Measurements from ENCODE around the gene GMPR.
"Not testable (repeated sequence)": the region's sequence is repeated elsewhere in the genome, so short reads cannot be mapped to it uniquely, and the experiment has no call there.

The GMPR gene

DNA sequence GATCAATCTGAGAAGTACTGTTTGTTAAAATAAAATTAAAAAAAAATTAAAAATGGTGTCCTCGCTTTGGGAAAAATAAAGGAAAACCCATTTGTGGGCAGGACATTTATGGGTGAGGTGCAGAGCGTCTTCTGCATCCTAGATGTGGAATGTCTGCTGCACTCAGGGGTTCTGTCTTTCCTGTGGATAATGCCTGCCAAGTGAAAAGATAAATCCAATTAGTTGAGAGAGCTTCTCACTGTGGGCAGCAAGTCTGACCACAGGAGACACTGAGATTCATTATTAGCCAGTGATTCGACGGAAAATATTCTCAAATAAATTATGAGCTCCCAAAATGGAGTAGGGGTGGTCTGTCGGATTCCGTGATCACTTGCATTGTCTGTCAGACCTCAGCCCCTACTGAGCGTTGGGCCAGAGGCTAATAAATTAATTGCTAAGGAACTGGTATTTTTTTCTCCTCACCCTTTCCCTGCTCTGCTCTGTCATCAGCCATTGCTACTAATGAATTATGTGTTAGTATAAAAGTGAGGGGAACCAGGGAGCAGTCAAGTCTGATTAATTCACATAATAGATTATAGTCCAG lies 10.0 kb downstream of the GMPR start:
- no peak for DNase-seq (ENCODE audit: low read depth in 2 of 2)

- no peak for DNase-seq (ENCODE audit: low read depth in 2 of 2)
Measured at GRCh38 chr6:16249971-16250370, 11.6 kb downstream of the GMPR start.

DNA sequence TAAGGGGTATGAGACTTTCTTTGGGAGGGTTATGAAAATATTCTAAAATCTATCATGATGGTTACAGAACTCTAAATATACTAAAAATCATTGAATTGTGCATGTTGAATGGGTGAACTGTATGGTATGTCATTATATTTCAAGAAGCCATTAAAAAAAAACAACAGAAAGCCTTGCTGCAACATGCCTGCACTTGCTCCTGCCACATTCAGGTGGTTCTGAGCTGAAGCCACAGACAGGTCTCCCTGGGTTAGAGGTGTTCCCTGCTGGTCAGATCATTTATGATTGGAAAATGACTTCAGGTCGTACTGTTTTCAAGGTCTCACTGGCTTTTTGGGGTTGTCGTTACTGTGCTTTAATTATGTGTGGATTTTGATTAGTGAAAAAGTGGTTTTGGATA lies 13.3 kb downstream of the GMPR start:
- DNase-seq (ENCODE audit: low read depth in 2 of 2), result no peak

DNA sequence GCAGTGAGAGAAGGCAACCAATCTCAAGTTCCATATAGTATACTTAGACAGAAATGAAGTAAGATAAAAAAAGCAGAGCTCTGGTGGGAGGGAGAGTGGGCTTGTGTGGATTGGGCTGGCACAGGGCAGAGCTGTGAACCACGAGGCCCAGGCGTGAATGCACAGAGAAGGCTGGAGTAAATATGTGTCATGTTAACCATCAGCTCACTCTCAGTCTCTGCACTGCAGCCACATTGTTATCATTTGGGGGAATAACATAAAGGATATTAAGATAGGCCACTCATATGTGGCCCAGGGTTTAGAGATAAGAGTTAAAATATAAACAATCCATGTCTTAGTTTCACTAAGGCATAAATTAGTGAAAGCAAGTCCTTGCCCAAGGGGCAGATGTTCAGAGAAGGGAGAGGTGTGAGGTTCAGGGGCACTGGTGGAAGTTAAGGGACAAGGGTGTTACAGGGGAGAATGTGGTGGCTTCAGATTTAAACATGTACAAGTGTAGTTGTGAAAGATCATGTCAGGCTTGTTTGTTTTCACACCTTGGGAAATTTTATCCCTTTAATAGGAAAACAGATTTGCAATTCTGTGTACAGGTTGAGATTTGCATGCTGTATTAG lies 14.4 kb downstream of the GMPR start:
- no peak for DNase-seq (ENCODE audit: low read depth in 2 of 2)

DNA sequence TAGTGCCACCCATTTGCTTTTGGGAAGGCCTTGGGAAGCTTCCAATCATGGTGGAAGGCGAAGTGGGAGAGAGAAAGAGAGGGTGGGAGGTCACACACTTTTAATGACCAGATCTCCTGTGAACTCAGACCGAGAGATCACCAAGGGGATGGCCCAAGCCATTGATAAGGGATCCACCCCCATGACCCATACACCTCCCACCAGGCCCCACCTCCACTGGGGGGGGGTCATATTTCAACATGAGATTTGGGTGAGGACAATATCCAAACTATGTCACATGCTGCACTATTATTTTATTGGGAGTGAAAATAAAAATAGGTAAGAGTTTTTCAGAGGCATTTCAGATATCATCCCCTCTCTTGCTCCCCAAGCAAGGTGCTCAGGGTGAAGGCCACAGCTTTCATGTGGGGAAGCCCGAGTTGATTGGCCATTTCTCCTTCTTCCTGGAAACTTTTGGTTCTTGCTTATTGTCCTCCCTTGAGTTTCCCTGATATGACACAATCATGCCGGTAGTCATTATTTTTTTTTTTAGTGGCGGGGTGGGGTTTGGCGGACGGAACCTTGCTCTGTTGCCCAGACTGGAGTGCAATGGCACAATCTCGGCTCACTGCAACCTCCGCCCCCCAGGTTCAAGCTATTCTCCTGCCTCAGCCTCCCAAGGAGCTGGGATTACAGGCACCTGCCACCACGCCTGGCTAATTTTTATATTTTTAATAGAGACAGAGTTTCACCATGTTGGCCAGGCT lies 15.2 kb downstream of the GMPR start:
- DNase-seq (ENCODE audit: low read depth in 2 of 2), result no peak

DNA sequence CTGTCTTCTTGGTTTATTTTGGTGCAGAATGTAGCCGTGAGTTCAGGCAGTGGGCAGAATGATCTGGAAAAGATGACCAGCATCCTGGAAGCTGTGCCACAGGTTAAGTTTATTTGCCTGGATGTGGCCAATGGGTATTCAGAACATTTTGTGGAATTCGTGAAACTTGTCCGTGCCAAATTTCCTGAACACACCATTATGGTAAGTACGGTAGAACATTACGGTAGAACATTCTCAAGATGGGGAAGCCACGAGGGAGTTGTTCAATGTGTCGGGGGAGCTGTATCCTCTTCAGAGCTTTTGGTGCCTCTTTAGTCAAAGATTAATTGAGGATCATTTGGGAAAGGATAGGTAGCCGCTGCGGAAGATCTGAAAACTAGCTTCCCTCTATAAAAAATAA lies 16.1 kb downstream of the GMPR start:
- DNase-seq (ENCODE audit: low read depth in 2 of 2), result no peak

GRCh38 chr6:16256781-16257180 lies 18.4 kb downstream of the GMPR start:
- no peak for DNase-seq (ENCODE audit: low read depth in 2 of 2)

- DNase-seq (ENCODE audit: low read depth in 2 of 2), result no peak
Measured at GRCh38 chr6:16257999-16258708, 19.8 kb downstream of the GMPR start.

GRCh38 chr6:16258709-16259075 lies 20.3 kb downstream of the GMPR start:
- DNase-seq (ENCODE audit: low read depth in 2 of 2), result no peak

GRCh38 chr6:16259604-16260003 lies 21.2 kb downstream of the GMPR start:
- not testable (repeated sequence) for DNase-seq (ENCODE audit: low read depth in 2 of 2)

DNA sequence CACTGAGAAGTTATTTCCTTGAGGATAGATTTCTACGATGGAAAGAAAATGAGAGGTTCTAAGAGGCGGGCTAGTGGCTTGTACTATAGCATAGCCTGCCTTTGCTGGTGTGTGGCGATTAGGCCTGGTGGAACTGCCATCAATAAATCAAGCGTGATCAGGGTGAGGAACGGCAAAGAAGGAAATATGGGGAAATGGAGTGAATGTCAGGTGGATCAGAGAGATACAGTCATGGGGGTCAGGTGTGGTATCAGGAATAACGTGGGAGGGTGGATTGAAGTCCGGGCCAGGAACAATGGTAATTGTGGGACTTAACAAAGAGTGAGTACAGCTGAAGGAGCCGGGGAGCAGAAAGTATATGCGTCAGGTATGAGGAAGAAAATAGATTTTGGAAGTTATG lies 22.2 kb downstream of the GMPR start:
- DNase-seq (ENCODE audit: low read depth in 2 of 2), result not testable (repeated sequence)

- DNase-seq (ENCODE audit: low read depth in 2 of 2), result not testable (repeated sequence)
Measured at GRCh38 chr6:16262773-16263172, 24.4 kb downstream of the GMPR start.

DNA sequence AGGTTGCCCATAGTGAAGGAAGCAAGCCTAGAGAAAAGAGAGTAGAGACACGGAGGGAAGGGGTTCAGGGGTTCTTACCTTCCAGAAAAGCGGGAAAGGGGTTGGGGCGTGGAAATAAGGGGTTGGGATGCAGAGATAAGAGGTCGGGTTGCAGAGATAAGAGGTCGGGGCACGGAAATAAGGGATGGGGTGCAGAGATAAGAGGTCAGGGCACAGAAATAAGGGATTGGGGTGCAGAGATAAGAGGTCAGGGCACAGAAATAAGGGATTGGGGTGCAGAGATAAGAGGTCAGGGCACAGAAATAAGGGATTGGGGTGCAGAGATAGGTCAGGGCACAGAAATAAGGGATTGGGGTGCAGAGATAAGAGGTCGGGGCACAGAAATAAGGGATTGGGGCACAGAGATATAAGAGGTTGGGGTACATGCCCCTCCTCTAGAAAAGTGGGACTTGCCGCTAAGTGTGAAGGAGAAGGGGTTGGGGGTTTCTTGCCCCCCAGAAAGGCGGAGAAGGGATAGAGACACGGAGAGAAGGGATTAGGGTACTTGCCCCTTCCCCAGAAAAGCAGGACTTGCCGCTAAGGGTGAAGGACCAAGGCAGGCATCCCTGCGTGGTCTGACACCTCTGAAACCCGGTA lies 25.2 kb downstream of the GMPR start:
- DNase-seq (ENCODE audit: low read depth in 2 of 2), result not testable (repeated sequence)

DNA sequence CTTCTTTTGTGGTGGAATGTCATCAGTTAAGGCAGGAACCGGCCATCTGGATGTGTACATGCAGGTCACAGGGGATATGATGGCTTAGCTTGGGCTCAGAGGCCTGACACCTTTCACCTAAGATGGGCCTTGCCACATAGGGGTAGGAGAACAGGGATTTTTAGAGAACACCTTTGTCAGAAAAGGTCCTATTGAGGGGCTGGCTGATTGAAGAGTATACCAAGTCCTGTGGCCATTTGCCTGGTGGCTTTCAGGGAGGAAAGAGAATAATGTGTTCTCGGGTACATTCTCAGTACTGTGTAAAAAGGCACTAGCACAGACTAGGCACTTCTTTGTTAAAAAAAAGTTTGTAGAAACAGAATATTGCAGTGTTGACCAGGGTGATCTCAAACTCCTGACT lies 26.4 kb downstream of the GMPR start:
- DNase-seq (ENCODE audit: low read depth in 2 of 2), result no peak

GRCh38 chr6:16265351-16266341 lies 27.3 kb downstream of the GMPR start:
- DNase-seq (ENCODE audit: low read depth in 2 of 2), result no peak

DNA sequence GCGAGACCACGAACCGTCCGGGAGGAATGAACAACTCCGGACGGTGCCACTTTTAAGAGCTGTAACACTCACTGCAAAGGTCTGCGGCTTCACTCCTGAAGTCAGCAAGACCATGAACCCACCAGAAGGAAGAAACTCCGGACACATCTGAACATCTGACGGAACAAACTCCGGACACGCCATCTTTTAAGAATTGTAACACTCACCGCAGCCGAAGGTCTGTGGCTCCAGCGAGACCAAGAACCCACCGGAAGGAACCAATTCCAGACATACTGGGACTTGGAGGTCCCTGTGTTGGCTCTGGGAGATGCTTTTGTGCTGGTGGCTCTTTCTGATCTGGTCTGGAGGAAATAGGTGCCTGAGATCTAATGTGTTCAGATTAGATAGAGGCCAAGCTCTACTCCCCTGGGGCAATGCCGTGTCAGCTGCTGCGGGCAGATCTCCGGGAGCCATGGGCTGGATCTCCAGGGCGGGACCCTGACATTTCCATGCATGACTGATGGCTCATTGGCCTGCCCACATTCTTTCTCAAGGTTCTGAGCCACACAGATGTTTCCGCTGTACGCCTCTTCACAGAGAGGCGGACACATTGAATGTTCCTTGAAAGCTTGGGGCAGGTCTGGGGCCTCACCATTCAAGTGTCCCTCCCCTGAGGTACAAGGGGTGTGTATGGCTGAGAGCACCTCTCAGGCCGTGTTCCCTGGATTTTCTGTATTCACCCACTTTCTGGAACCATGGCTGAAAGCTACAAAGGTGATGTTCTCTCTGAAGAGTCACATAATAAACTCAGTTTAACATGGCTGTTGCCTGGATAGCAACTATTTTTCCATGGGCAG lies 29.3 kb downstream of the GMPR start:
- no peak for DNase-seq (ENCODE audit: low read depth in 2 of 2)

DNA sequence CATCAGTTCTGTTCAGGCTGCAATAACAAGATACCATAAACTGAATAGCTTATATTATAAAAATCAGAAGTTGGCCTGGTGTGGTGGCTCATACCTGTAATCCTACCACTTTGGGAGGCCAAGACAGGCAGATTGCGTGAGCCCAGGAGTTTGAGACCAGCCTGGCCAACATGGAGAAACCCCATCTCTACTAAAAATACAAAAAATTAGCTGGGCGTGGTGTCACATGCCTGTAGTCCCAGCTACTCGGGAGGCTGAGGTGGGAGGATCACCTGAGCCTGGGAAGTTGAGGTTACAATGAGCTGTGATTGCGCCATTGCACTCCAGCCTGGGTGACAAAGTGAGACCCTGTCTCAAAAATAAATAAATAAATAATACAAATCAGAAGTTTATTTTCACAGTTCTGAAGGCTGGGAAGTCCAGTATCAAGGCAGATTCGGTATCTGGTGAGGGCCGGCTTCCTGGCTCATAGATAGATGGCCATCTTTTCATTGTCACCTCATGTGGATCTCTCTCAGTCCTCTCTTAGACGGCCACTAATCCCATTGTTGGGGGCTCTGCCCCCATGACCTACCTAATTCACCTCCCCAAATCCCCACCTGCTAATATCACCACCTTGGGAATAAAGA lies 31.2 kb downstream of the GMPR start:
- DNase-seq (ENCODE audit: low read depth in 2 of 2), result not testable (repeated sequence)

GRCh38 chr6:16270178-16270794 lies 31.9 kb downstream of the GMPR start:
- DNase-seq (ENCODE audit: low read depth in 2 of 2), result no peak

DNA sequence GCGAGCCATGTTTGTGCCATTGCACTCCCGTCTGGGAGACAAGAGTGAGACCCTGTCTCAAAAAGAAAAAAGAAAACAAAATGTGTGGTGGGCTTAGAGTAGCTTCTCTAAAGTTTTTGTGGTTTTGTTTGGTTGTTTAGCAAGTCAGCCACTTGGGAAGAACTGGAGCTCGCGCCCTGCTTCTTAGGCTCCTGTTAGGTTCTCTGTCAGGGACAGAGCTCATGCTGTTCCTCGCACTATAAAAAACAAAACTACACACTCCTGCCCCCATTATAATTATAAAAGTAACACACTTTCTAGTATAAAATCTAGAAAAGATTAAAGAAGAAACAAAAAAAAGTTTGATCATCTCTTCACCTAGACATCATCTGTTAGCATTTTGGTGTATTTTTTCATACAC lies 33.0 kb downstream of the GMPR start:
- no peak for DNase-seq (ENCODE audit: low read depth in 2 of 2)

Measured in stimulated activated CD4-positive, alpha-beta T cell treated with anti-CD3 and anti-CD28 coated beads, Interleukin-15, amount 100 ng/mL, for 48 hours (primary cell).